K562 (cell line): ENCODE results near the gene SGPL1.

Experiments
- BACH1 ChIP-seq: fragments of 200-800 bp; sonication (Bioruptor generic); IDR thresholded peaks from 2 replicates; pipeline ENCODE4 v1.6.1; 2016; ENCODE audit warnings: missing genetic modification characterization, missing compliant biosample characterization
- CBFB ChIP-seq: sonication (generic); formaldehyde crosslinking; IDR thresholded peaks from 2 replicates; pipeline ENCODE4 v1.4.0; 2020; ENCODE audit warnings: mild to moderate bottlenecking, missing genetic modification reagents
- CTCF ChIP-seq, 3 experiments: IDR thresholded peaks in 2 of 3; conservative IDR thresholded peaks in 1 of 3; 2 replicates each; pipeline ENCODE4 v1.5.1; 2011 to 2012; ENCODE audit warnings: low read length in 3 of 3, mild to moderate bottlenecking in 3 of 3, control low read depth in 2 of 3, improper control_type of control experiment in 1 of 3, inconsistent platforms in 1 of 3, low read depth in 1 of 3, mixed read lengths in 1 of 3, moderate library complexity in 1 of 3; ENCODE audit not compliant: insufficient read depth in 2 of 3
- MCM7 ChIP-seq, 2 experiments: fragments of 450-650 bp; IDR thresholded peaks; 2 replicates each; pipeline ENCODE4 v1.6.1; 2016 to 2018
- SP2 ChIP-seq: IDR thresholded peaks from 2 replicates; pipeline ENCODE4 v1.6.1; 2011; ENCODE audit warnings: mild to moderate bottlenecking, low read depth, low read length, moderate library complexity; ENCODE audit not compliant: poor library complexity, severe bottlenecking; ENCODE audit errors: extremely low read depth

- TF ChIP-seq SP2 (no peak), CBFB (CRISPR knock-in tag) (no peak), MCM7 (IDR thresholded peaks at IDR 0.05) (no peak), CTCF (IDR thresholded peaks at IDR 0.05 in 2 of 3, conservative IDR thresholded peaks at IDR 0.05 in 1 of 3; ENCODE audit: insufficient read depth in 2 of 3, low read depth in 1 of 3, low read length in 3 of 3) (no peak), BACH1 (tag) (no peak)
Measured at GRCh38 chr10:70774810-70775678, 40.7 kb upstream of the SGPL1 start.
